Left ventricle myocardium inferior (tissue), 1 donor: ENCODE results near the gene POLR3B. TPM values are rescaled to one million over a fixed set of nuclear protein-coding genes. Genes with fewer than 3 reads are reported as not detected.

Source experiments
- DNase-seq: peaks from one replicate; pipeline ENCODE4 v3.0.0-alpha.2; 2020
- H3K27ac ChIP-seq: fragments of 200-600 bp; replicated peaks from 2 replicates; pipeline ENCODE4 v1.8.0; 2021
- H3K27me3 ChIP-seq: fragments of 200-600 bp; 2 replicates; pipeline ENCODE4 v1.8.0; 2021; ENCODE audit warnings: low read depth
- H3K36me3 ChIP-seq: fragments of 200-600 bp; 2 replicates; pipeline ENCODE4 v1.8.0; 2021
- H3K4me1 ChIP-seq: fragments of 200-600 bp; 2 replicates; pipeline ENCODE4 v1.8.0; 2021
- H3K4me3 ChIP-seq: fragments of 200-600 bp; 2 replicates; pipeline ENCODE4 v1.8.0; 2021; ENCODE audit warnings: mild to moderate bottlenecking, moderate library complexity
- H3K9me3 ChIP-seq: fragments of 200-600 bp; replicated peaks from 2 replicates; pipeline ENCODE4 v1.8.0; 2021
- intact Hi-C: fragments of 100-400 bp; cut with micrococcal nuclease; formaldehyde crosslinking; loops from one replicate; pipeline ENCODE4 v1.11.0; 2022
- total RNA-seq: library from RNA; stranded (reverse); fragmentation: NEBNext Ultra II Directional; extraction: Animal tissue kit (Norgen Biotek cat#: 25700); gene quantifications from one replicate; pipeline ENCODE4 v1.2.1, GENCODE V29; 2021
- TF ChIP-seq, protein P1 (sequence below): fragments of 200-600 bp; IDR thresholded peaks from 2 replicates; pipeline ENCODE4 v1.8.0; 2021; ENCODE audit warnings: antibody characterized with exemption, mild to moderate bottlenecking, borderline replicate concordance
- donor health status: DM: no; HTN: yes; CAD: no; lungs with severe emphysema.

The POLR3B gene
- total RNA-seq, 1 donor from 2014 or later, result 8.5 TPM

DNA sequence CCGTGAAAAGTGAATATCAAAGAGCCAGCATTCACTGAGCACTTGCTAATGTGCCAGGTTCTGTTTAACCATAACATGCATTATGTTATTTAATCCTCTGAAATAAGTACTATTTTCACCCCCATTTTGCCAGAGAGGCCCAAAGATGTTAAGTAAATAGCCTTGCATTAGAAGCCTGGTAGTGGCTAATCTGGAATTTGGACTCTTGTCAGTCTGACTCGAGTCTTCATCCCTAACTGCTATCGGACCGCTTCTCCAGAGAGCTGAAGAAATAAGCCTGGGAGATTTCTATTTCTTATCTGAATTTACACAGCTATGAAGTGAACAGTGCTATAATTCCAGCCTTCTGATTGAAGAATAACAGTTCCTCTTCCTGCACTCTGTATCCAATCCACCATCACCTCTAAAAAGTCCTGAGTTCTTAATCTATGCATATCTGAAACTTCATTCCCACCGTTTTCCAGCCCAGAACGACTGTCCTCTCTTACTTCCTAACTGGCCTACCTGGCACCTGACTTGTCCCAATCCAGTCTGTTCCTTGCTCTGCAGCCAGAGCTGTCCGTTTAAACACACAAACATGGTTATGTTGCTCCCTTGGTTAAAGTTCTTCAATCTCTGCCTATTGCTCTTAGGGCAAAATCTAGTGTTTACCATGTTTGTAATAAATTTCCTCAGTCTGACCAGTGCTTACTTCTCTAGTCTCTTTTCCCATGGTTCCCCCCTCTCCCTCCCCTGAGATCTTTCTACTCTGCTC, 2.3 kb downstream of the POLR3B start:
- H3K9me3 ChIP-seq, result no peaks in the 10 kb centered on the region
- TF ChIP-seq, protein P1, sequence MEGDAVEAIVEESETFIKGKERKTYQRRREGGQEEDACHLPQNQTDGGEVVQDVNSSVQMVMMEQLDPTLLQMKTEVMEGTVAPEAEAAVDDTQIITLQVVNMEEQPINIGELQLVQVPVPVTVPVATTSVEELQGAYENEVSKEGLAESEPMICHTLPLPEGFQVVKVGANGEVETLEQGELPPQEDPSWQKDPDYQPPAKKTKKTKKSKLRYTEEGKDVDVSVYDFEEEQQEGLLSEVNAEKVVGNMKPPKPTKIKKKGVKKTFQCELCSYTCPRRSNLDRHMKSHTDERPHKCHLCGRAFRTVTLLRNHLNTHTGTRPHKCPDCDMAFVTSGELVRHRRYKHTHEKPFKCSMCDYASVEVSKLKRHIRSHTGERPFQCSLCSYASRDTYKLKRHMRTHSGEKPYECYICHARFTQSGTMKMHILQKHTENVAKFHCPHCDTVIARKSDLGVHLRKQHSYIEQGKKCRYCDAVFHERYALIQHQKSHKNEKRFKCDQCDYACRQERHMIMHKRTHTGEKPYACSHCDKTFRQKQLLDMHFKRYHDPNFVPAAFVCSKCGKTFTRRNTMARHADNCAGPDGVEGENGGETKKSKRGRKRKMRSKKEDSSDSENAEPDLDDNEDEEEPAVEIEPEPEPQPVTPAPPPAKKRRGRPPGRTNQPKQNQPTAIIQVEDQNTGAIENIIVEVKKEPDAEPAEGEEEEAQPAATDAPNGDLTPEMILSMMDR, result no peak
- DNase-seq, result no peak
- no peaks in the 10 kb centered on the region for H3K27me3 ChIP-seq
- peaks cover 7% of the 10 kb centered on the region for H3K36me3 ChIP-seq
- peaks cover 27% of the 10 kb centered on the region for H3K4me1 ChIP-seq
- no peak overlapping the region for H3K4me3 ChIP-seq
- intact Hi-C loops, result no loop called here
- no peak overlapping the region for H3K27ac ChIP-seq

DNA sequence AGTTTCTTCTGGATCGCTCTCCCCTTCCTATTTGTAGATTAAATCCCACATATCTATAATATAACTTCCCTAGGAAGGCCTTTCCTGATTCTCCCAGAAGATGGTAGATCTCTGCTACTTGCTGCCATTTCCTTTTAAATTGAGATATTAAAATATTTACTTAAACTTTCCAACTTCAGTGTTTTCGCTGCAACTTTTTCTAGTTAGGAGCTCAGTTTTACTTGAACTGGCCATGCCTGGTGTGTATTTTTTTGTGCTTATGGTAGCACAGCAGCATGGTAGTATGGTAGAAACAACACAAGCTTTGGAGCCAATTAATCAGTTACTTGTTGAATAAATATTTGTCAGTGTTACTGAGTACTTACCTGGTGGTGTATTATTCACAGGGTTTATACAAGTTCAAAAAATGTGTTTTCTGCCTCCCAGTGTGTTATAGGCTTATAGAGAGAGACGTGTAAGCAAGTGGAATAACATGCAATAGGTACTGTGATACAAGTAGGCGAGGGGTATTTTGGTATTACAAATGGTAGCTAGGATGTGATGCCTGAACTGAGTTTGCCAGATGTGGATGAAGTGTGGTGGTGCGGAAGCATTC, 2.9 kb downstream of the POLR3B start:
- TF ChIP-seq, protein P1, result no peak
- no peak overlapping the region for H3K27ac ChIP-seq
- no peak for DNase-seq
- H3K9me3 ChIP-seq, result no peaks in the 10 kb centered on the region
- peaks cover 7% of the 10 kb centered on the region for H3K36me3 ChIP-seq
- no peaks in the 10 kb centered on the region for H3K27me3 ChIP-seq
- intact Hi-C loops, result no loop called here
- H3K4me1 ChIP-seq, result peaks cover 27% of the 10 kb centered on the region
- H3K4me3 ChIP-seq, result no peak overlapping the region

DNA sequence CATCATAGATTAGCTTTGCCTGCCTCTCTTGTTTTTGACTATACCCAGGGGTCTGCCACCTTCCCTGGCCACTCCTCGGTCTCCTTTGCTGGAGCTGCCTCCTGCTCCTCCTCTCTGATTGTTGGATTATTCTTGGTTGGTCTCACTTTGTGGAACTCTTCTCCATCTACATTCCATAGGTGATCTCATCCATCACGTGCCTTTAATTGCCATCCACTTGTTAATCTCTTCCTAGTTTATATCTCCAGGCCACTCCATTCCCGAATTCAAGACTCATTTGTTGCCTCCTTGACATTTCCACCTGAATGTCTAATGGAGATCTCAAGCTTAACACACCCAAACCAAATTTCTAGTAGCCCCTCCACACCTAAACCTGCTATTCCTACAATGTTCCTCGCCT, 5.4 kb downstream of the POLR3B start:
- intact Hi-C loops, result no loop called here
- no peak overlapping the region for H3K4me3 ChIP-seq
- no peak for DNase-seq

DNA sequence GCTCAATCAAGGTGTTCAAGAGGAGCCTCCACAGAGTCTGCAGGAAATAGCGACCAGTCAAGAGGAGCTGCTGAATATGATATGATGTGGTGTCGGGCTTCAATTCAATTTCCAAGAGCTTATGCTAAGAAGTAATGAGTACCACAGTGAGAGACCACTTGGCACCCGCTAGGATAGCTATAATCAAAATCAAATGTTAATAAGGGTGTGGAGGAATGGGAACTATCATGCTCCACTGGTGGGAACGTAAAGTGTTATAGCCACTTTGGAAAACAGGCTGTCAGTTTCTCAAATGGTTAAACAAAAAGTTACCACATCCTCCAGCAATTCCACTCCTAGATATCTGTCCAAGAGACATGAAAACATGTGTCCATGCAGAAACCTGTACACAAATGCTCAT, 6.7 kb downstream of the POLR3B start:
- no peak overlapping the region for H3K27ac ChIP-seq
- intact Hi-C loops, result no loop called here
- peaks cover 7% of the 10 kb centered on the region for H3K4me1 ChIP-seq
- no peaks in the 10 kb centered on the region for H3K9me3 ChIP-seq
- no peak for DNase-seq
- no peaks in the 10 kb centered on the region for H3K27me3 ChIP-seq
- TF ChIP-seq, protein P1, result no peak
- no peak overlapping the region for H3K4me3 ChIP-seq
- H3K36me3 ChIP-seq, result peaks cover 36% of the 10 kb centered on the region

More for the DNA sequence above, 5.4 kb downstream of the POLR3B start:
- H3K4me1 ChIP-seq, result peaks cover 20% of the 10 kb centered on the region
- H3K27ac ChIP-seq, result no peak overlapping the region
- H3K27me3 ChIP-seq, result no peaks in the 10 kb centered on the region
- H3K36me3 ChIP-seq, result peaks cover 28% of the 10 kb centered on the region
- TF ChIP-seq, protein P1, result no peak
- no peaks in the 10 kb centered on the region for H3K9me3 ChIP-seq

DNA sequence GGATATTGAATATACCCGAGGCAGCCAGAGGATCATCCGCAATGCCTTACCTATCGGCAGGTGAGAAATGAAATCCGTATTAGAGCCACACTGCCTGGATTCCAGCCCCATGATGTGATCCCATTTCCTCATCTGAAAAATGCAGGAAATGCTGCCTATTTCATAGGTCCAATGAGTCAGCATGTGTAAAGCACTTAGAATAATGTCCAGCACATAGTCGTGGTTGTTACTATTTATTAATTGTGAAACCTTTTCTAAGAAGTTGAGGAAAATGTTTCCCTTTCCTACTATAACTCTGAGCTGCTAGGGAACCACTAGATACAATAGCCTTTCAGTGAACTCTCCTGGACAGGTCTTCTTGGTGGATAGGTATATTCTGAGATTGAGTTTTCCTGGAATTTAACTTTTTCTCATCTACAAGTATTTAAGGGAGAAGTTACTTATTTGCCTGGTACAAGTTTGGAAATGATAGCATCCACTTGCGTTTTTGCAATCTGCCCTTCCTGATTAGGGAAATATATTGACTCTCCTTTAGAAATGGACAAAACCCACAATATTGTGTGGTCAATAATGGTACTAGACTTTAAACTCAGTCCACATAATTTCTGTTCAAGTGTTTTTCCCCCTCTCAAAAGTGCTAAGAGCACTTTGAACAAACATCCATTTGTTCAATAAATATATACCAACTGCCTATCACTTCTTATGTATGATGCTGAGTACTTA, 12.2 kb downstream of the POLR3B start:
- Histone ChIP-seq H3K4me1 (no peaks in the 10 kb centered on the region), H3K9me3 (no peaks in the 10 kb centered on the region), H3K27ac (no peak overlapping the region), H3K4me3 (no peak overlapping the region), H3K27me3 (no peaks in the 10 kb centered on the region), H3K36me3 (peaks cover 68% of the 10 kb centered on the region)
- DNase-seq, result no peak
- intact Hi-C loops, result no loop called here
- TF ChIP-seq, protein P1, result no peak
